PC-3 (cell line): ENCODE results near the gene IDH3G. TPM values are rescaled to one million over a fixed set of nuclear protein-coding genes. Genes with fewer than 3 reads are reported as not detected.

Experiments used
- ATAC-seq: fragments of 200-7000 bp; cut with Tn5 transposase; 2 replicates; pipeline ENCODE4 v1.9.1; 2020; ENCODE audit warnings: mild to moderate bottlenecking, moderate library complexity
- BruUV-seq: library from RNA; stranded (reverse); fragments of 400-500 nt; replicated peaks from 2 replicates; lab custom pipeline; 2021; lab: Mats Ljungman, UMichigan
- CTCF ChIA-PET: fragments of 300-600 bp; sonication (Branson Sonifier 250); formaldehyde crosslinking; loops from one replicate; lab custom pipeline; 2022; ENCODE audit warnings: antibody characterized with exemption; lab: Charles Lee
- POLR2A ChIA-PET: fragments of 300-600 bp; sonication (Branson Sonifier 250); formaldehyde crosslinking; loops from one replicate; lab custom pipeline; 2022; ENCODE audit warnings: antibody characterized with exemption; ENCODE audit not compliant: unreplicated experiment; lab: Charles Lee
- DNase-seq: peaks from one replicate; pipeline ENCODE4 v3.0.0-alpha.2; 2015
- H2AFZ ChIP-seq: fragments of 300-600 bp; sonication (generic); 2 replicates; pipeline ENCODE4 v1.6.0; 2016; ENCODE audit warnings: antibody characterized with exemption, low read length
- H3F3A ChIP-seq: fragments of 300-600 bp; sonication (generic); one replicate; pipeline ENCODE4 v1.6.0; 2017; ENCODE audit warnings: antibody characterized with exemption, low read length, control low read depth, mild to moderate bottlenecking; ENCODE audit not compliant: unreplicated experiment
- H3K27ac ChIP-seq: fragments of 300-600 bp; sonication (generic); 2 replicates; pipeline ENCODE4 v1.5.1; 2016; ENCODE audit warnings: mild to moderate bottlenecking, low read length
- H3K27me3 ChIP-seq: fragments of 300-600 bp; sonication (generic); 2 replicates; pipeline ENCODE4 v1.6.1; 2016; ENCODE audit warnings: low read length, mixed read lengths
- H3K36me3 ChIP-seq: fragments of 300-600 bp; sonication (generic); 2 replicates; pipeline ENCODE4 v1.6.1; 2016; ENCODE audit warnings: low read depth, mixed run types, low read length, mixed read lengths
- H3K4me1 ChIP-seq: fragments of 300-600 bp; sonication (generic); 2 replicates; pipeline ENCODE4 v1.5.1; 2016; ENCODE audit warnings: low read length; ENCODE audit not compliant: insufficient read depth
- H3K4me2 ChIP-seq: fragments of 300-600 bp; sonication (generic); 2 replicates; pipeline ENCODE4 v1.6.0; 2016; ENCODE audit warnings: low read length
- H3K4me3 ChIP-seq: fragments of 300-600 bp; sonication (generic); 2 replicates; pipeline ENCODE4 v1.5.1; 2016; ENCODE audit warnings: mild to moderate bottlenecking, low read length, mixed read lengths
- H3K79me2 ChIP-seq: fragments of 300-600 bp; sonication (generic); 2 replicates; pipeline ENCODE4 v1.6.1; 2017; ENCODE audit warnings: low read length, mixed read lengths
- H3K9ac ChIP-seq: fragments of 300-600 bp; sonication (generic); 2 replicates; pipeline ENCODE4 v1.6.0; 2016; ENCODE audit warnings: mild to moderate bottlenecking, low read length
- H3K9me2 ChIP-seq: fragments of 300-600 bp; sonication (generic); replicated peaks from 2 replicates; pipeline ENCODE4 v1.6.1; 2016; ENCODE audit warnings: mixed run types, low read length, mixed read lengths
- H3K9me3 ChIP-seq: fragments of 300-600 bp; sonication (generic); 2 replicates; pipeline ENCODE4 v1.6.1; 2016; ENCODE audit warnings: low read length, mixed read lengths
- H4K20me1 ChIP-seq: fragments of 300-600 bp; sonication (generic); 2 replicates; pipeline ENCODE4 v1.6.1; 2016; ENCODE audit warnings: low read length, mixed read lengths
- CTCF ChIP-seq: fragments of 300-600 bp; sonication (generic); conservative IDR thresholded peaks from 2 replicates; pipeline ENCODE4 v1.5.1; 2017; ENCODE audit warnings: antibody characterized with exemption, low read depth, mild to moderate bottlenecking, low read length
- EZH2 ChIP-seq: fragments of 300-600 bp; sonication (generic); IDR thresholded peaks from one replicate; pipeline ENCODE4 v1.6.1; 2017; ENCODE audit warnings: antibody characterized with exemption, mild to moderate bottlenecking, low read length; ENCODE audit not compliant: unreplicated experiment
- EZH2phosphoT487 ChIP-seq: fragments of 300-600 bp; sonication (generic); IDR thresholded peaks from 2 replicates; pipeline ENCODE4 v1.6.1; 2018; ENCODE audit warnings: mild to moderate bottlenecking, antibody characterized with exemption, low read length, borderline replicate concordance
- intact Hi-C: fragments of 100-400 bp; cut with micrococcal nuclease; formaldehyde crosslinking; loops from 2 replicates; pipeline ENCODE4 v1.9.0; 2023
- total RNA-seq: library from RNA; depleted of rRNA; stranded (reverse); fragments of >200 nt; gene quantifications from 2 replicates; pipeline ENCODE4 v1.2.3, GENCODE V29; 2014

Gene IDH3G
- total RNA-seq, 1 experiment from 2014 or later = 104 TPM

GRCh38 chrX:153789654-153790053 is 4.5 kb downstream of the IDH3G start:
- Histone ChIP-seq H3K9me3 (no peaks in the 10 kb centered on the region), H4K20me1 (no peaks in the 10 kb centered on the region; the same call in 1 of the 2 replicates), H3K4me3 (no peak overlapping the region), H3F3A (no peaks in the 10 kb centered on the region), H3K27ac (no peak overlapping the region), H3K9me2 (no peaks in the 10 kb centered on the region), H3K4me2 (no peak overlapping the region), H3K27me3 (no peaks in the 10 kb centered on the region), H3K79me2 (peaks cover 39% of the 10 kb centered on the region), H2AFZ (no peak overlapping the region), H3K36me3 (no peaks in the 10 kb centered on the region), H3K4me1 (peaks cover 10% of the 10 kb centered on the region; the same call in 1 of the 2 replicates), H3K9ac (no peak overlapping the region)
- TF ChIP-seq CTCF (no peak), EZH2 (no peak), EZH2phosphoT487 (no peak)
- CTCF ChIA-PET = no interaction called here
- DNase-seq (no peak), ATAC-seq (no peak)
- intact Hi-C loops = no loop called here
- POLR2A ChIA-PET = no interaction called here
- BruUV-seq = no TSS peak

GRCh38 chrX:153786669-153787068 is 7.5 kb downstream of the IDH3G start:
- intact Hi-C loops = no loop called here
- TF ChIP-seq CTCF (no peak), EZH2phosphoT487 (no peak), EZH2 (no peak)
- H4K20me1 ChIP-seq = no peaks in the 10 kb centered on the region; the same call in 1 of the 2 replicates
- no peak overlapping the region for H3K27ac ChIP-seq
- no peak overlapping the region for H2AFZ ChIP-seq
- no peaks in the 10 kb centered on the region for H3F3A ChIP-seq
- no peak overlapping the region for H3K9ac ChIP-seq
- H3K36me3 ChIP-seq = no peaks in the 10 kb centered on the region
- ChIA-PET CTCF (no interaction called here), POLR2A (no interaction called here)
- no peaks in the 10 kb centered on the region for H3K9me2 ChIP-seq
- no peak for DNase-seq
- no TSS peak for BruUV-seq
- peaks cover 15% of the 10 kb centered on the region for H3K79me2 ChIP-seq
- no peak overlapping the region for H3K4me3 ChIP-seq
- no peaks in the 10 kb centered on the region for H3K9me3 ChIP-seq
- H3K4me2 ChIP-seq = no peak overlapping the region
- ATAC-seq = no peak
- no peaks in the 10 kb centered on the region for H3K4me1 ChIP-seq
- no peaks in the 10 kb centered on the region for H3K27me3 ChIP-seq

- DNase-seq = no peak
- Histone ChIP-seq H3K9ac (no peak overlapping the region), H4K20me1 (no peaks in the 10 kb centered on the region; the same call in 1 of the 2 replicates), H3F3A (no peaks in the 10 kb centered on the region), H2AFZ (no peak overlapping the region), H3K27me3 (no peaks in the 10 kb centered on the region), H3K9me2 (no peaks in the 10 kb centered on the region), H3K27ac (no peak overlapping the region), H3K4me2 (no peak overlapping the region), H3K4me3 (no peak overlapping the region), H3K79me2 (no peaks in the 10 kb centered on the region), H3K36me3 (no peaks in the 10 kb centered on the region), H3K4me1 (no peaks in the 10 kb centered on the region), H3K9me3 (no peaks in the 10 kb centered on the region)
- TF ChIP-seq CTCF (no peak), EZH2 (no peak), EZH2phosphoT487 (no peak)
- intact Hi-C loops = no loop called here
- BruUV-seq = no TSS peak
- no peak for ATAC-seq
- ChIA-PET CTCF (no interaction called here), POLR2A (no interaction called here)
These were observed 9.7 kb downstream of the IDH3G start for GRCh38 chrX:153784325-153784967.
